ENCODE measurements around the gene ARAF.
A peak's percentile ranks its signal among the peaks of the same experiment; 100 is the strongest.
"Not testable (repeated sequence)": the region's sequence is repeated elsewhere in the genome, so short reads cannot be mapped to it uniquely, and the experiment has no call there.

The ARAF gene

DNA sequence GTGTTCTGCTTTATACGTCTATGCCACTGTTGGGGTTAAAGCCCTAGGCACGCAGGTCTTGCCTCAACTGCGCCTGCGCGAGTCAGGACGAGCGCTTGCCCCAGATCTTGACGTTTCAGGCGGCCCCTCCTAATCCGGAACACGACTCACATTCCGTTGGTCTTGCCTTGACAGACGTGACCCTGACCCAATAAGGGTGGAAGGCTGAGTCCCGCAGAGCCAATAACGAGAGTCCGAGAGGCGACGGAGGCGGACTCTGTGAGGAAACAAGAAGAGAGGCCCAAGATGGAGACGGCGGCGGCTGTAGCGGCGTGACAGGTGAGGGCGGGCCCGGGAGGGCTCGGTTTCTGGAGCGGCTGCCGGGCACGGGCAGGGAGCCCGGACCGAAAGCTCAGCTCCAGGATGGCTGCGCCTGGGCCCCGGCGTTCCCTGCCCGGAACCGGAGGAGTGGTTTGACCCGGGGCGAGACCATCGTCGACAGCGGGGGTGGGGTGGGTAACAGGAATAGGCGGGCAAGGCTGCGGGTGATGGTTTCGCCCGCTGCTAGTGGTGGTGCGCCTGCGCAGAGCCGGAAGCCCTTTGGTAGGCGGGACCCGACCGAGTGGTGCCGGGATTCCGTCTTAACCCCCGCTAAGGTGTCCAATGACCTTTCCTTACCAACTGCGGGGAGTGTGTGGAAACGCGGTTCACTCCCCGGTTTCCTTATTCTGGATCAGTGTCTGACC is at the start of gene ARAF:
TSS of gene ARAF (plus strand) at position 272 of the 725 bp plus-strand sequence. CDS start 1,763 bp downstream, outside the sequence.
- TF ChIP-seq ZC3H10 (CRISPR knock-in tag; IDR thresholded peaks at IDR 0.05): no peak
- TF ChIP-seq, protein P1, sequence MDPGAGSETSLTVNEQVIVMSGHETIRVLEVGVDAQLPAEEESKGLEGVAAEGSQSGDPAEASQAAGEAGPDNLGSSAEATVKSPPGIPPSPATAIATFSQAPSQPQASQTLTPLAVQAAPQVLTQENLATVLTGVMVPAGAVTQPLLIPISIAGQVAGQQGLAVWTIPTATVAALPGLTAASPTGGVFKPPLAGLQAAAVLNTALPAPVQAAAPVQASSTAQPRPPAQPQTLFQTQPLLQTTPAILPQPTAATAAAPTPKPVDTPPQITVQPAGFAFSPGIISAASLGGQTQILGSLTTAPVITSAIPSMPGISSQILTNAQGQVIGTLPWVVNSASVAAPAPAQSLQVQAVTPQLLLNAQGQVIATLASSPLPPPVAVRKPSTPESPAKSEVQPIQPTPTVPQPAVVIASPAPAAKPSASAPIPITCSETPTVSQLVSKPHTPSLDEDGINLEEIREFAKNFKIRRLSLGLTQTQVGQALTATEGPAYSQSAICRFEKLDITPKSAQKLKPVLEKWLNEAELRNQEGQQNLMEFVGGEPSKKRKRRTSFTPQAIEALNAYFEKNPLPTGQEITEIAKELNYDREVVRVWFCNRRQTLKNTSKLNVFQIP (CRISPR knock-in tag; IDR thresholded peaks at IDR 0.05; ENCODE audit: borderline replicate concordance, low read depth): no peak
- no peak for TF ChIP-seq CSDC2 (CRISPR knock-in tag; IDR thresholded peaks at IDR 0.05)
- TF ChIP-seq, protein P2, sequence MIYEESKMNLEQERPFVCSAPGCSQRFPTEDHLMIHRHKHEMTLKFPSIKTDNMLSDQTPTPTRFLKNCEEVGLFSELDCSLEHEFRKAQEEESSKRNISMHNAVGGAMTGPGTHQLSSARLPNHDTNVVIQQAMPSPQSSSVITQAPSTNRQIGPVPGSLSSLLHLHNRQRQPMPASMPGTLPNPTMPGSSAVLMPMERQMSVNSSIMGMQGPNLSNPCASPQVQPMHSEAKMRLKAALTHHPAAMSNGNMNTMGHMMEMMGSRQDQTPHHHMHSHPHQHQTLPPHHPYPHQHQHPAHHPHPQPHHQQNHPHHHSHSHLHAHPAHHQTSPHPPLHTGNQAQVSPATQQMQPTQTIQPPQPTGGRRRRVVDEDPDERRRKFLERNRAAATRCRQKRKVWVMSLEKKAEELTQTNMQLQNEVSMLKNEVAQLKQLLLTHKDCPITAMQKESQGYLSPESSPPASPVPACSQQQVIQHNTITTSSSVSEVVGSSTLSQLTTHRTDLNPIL (CRISPR knock-in tag; IDR thresholded peaks at IDR 0.05; ENCODE audit: low read depth): no peak
- TF ChIP-seq BACH2 (CRISPR knock-in tag; IDR thresholded peaks at IDR 0.05; ENCODE audit: borderline replicate concordance): no peak
- no peak for TF ChIP-seq PPARA (CRISPR knock-in tag; IDR thresholded peaks at IDR 0.05; ENCODE audit: borderline replicate concordance)
- no peak for TF ChIP-seq TOX (CRISPR knock-in tag; IDR thresholded peaks at IDR 0.05; ENCODE audit: borderline replicate concordance)
- ATAC-seq: peak; percentile 93

DNA sequence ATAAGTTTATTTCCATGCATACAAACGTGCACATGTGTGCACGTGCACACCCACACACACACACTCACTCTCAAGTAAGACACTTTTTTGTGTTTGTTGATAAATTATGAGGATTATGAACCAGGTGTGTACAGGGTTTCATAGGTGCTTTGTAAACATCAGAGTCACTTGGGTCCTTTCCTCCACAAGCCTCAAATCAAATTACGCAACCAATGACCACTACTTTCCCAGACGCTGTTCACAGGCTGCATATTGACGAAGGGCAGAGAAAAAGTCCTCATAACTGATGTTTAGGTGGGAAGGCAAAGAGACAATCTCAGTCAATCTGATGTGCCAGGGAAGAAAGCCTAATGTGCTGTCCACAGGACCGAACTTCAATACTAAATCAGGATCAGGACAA is 48.6 kb upstream of the ARAF start:
- not testable (repeated sequence) for ATAC-seq

DNA sequence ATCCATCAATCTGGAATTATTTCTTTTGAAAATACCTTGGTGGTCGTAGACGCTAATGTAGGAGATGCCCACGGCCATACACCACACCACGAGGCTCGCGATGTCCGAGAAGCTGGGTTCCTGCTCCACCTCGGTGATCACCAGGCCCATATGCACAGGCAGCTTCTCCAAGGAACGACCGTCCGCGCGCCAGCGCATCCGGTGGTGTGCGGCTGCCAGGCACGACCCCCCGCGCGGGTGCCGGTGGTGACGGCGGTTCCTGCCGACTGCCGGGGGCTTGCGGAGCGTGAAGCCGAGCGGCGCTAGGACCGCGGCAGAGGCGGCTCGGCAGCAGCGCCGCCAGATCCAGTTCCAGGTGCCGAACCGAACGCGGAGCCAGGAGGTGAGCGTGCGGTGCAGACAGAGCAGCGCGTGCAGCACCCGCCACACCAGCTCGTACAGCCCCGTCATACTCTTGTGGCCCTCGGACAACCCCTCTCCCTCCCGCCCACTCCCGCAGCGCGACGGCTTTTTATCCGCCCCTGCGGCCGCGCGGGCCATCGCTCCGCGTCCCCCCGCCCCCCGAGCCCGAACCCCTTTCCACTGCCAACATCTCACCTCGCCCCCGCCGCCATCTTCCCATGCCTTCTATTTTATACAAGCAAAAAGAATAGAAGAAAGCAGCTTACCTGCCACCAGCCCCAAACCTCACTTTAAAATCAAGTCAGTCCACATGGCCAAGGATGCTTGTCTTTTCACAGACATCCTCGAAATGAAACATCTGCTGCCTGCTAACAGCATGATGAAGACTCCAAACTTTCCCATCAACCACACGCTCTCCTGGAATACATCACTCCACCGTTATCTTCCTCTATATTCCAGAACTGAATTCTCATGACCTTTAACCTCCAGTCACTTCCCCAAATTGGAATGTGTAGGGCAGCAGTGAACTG is 47.7 kb upstream of the ARAF start:
- peak; percentile 79 for ATAC-seq

DNA sequence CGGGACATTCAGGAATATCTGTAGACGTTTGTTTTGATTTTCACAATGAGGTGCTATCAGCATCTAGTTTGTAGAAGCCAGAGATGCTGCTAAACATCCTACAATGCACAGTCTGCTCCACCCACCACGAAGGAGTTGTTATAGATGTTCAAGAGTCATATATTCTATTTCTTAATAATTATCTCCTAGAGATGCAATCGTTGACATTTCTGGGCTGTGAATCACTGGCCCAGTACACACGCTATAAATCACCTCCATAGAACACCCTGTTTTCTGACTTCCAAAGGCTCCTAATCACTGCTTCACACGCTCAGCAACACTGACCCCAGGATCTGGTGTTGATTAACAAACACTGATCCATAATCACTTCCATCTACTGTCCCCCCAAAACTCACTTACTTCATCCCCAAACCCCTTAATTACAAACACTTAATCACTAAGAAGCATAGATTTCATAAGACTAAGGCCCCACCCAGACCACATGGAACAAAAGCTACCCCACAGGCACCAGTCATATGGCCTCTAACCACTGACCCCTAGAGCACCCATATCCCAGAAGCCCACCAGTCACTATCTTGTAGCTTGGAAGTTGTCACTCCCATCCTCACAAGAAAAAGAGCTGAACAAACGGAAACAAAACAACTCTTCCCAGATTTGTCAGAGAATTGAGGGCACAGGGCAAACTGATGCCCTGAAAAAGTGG is 46.3 kb upstream of the ARAF start:
- ATAC-seq: no peak; the same call in 2 of the 3 replicates
- TF ChIP-seq RARB (CRISPR knock-in tag; IDR thresholded peaks at IDR 0.05) (no peak), CSDC2 (CRISPR knock-in tag; IDR thresholded peaks at IDR 0.05) (no peak), OSR1 (CRISPR knock-in tag; IDR thresholded peaks at IDR 0.05) (no peak), ZNF8 (CRISPR knock-in tag; IDR thresholded peaks at IDR 0.05) (no peak), ZFP30 (CRISPR knock-in tag; IDR thresholded peaks at IDR 0.05) (no peak), TCF4 (CRISPR knock-in tag; IDR thresholded peaks at IDR 0.05; ENCODE audit: borderline replicate concordance) (no peak), ZC3H10 (CRISPR knock-in tag; IDR thresholded peaks at IDR 0.05) (no peak), ESRRG (CRISPR knock-in tag; IDR thresholded peaks at IDR 0.05) (no peak), ZFP3 (CRISPR knock-in tag; IDR thresholded peaks at IDR 0.05) (no peak), TOX (CRISPR knock-in tag; IDR thresholded peaks at IDR 0.05; ENCODE audit: borderline replicate concordance) (no peak), SNAI2 (CRISPR knock-in tag; IDR thresholded peaks at IDR 0.05) (no peak)
- TF ChIP-seq, protein P3, sequence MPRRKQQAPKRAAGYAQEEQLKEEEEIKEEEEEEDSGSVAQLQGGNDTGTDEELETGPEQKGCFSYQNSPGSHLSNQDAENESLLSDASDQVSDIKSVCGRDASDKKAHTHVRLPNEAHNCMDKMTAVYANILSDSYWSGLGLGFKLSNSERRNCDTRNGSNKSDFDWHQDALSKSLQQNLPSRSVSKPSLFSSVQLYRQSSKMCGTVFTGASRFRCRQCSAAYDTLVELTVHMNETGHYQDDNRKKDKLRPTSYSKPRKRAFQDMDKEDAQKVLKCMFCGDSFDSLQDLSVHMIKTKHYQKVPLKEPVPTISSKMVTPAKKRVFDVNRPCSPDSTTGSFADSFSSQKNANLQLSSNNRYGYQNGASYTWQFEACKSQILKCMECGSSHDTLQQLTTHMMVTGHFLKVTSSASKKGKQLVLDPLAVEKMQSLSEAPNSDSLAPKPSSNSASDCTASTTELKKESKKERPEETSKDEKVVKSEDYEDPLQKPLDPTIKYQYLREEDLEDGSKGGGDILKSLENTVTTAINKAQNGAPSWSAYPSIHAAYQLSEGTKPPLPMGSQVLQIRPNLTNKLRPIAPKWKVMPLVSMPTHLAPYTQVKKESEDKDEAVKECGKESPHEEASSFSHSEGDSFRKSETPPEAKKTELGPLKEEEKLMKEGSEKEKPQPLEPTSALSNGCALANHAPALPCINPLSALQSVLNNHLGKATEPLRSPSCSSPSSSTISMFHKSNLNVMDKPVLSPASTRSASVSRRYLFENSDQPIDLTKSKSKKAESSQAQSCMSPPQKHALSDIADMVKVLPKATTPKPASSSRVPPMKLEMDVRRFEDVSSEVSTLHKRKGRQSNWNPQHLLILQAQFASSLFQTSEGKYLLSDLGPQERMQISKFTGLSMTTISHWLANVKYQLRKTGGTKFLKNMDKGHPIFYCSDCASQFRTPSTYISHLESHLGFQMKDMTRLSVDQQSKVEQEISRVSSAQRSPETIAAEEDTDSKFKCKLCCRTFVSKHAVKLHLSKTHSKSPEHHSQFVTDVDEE (CRISPR knock-in tag; IDR thresholded peaks at IDR 0.05): no peak
- TF ChIP-seq, protein P4, sequence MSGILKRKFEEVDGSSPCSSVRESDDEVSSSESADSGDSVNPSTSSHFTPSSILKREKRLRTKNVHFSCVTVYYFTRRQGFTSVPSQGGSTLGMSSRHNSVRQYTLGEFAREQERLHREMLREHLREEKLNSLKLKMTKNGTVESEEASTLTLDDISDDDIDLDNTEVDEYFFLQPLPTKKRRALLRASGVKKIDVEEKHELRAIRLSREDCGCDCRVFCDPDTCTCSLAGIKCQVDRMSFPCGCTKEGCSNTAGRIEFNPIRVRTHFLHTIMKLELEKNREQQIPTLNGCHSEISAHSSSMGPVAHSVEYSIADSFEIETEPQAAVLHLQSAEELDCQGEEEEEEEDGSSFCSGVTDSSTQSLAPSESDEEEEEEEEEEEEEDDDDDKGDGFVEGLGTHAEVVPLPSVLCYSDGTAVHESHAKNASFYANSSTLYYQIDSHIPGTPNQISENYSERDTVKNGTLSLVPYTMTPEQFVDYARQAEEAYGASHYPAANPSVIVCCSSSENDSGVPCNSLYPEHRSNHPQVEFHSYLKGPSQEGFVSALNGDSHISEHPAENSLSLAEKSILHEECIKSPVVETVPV (CRISPR knock-in tag; IDR thresholded peaks at IDR 0.05): no peak
- TF ChIP-seq, protein P5, sequence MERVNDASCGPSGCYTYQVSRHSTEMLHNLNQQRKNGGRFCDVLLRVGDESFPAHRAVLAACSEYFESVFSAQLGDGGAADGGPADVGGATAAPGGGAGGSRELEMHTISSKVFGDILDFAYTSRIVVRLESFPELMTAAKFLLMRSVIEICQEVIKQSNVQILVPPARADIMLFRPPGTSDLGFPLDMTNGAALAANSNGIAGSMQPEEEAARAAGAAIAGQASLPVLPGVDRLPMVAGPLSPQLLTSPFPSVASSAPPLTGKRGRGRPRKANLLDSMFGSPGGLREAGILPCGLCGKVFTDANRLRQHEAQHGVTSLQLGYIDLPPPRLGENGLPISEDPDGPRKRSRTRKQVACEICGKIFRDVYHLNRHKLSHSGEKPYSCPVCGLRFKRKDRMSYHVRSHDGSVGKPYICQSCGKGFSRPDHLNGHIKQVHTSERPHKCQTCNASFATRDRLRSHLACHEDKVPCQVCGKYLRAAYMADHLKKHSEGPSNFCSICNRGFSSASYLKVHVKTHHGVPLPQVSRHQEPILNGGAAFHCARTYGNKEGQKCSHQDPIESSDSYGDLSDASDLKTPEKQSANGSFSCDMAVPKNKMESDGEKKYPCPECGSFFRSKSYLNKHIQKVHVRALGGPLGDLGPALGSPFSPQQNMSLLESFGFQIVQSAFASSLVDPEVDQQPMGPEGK (CRISPR knock-in tag; IDR thresholded peaks at IDR 0.05; ENCODE audit: borderline replicate concordance): no peak

All from SK-N-SH treated with all-trans-retinoic acid at 6 μM for 48 hours (cell line).